ENCODE results near the gene ZSCAN21. TPM values are rescaled to one million over a fixed set of nuclear protein-coding genes. Genes with fewer than 3 reads are reported as not detected.

Gene ZSCAN21
- total and polyA plus RNA-seq, 2 of the 4 experiments (the other 2 are of a cell fraction) = 11.5 to 13.3 TPM

- Histone ChIP-seq H3K27me3 (ENCODE audit: control insufficient read depth, insufficient read depth, low read length) (peaks cover 12% of the 10 kb centered on the region), H2BK15ac (ENCODE audit: low read depth, low read length) (no peak overlapping the region), H3K23ac (ENCODE audit: low read depth, low read length) (no peak overlapping the region), H3K4me3 (ENCODE audit: insufficient read depth, low read depth, low read length) (no peak overlapping the region), H3K14ac (replicated peaks; ENCODE audit: low read depth, low read length) (no peak overlapping the region), H2BK5ac (ENCODE audit: low read depth, low read length, poor library complexity, severe bottlenecking) (no peak overlapping the region), H3K4me2 (ENCODE audit: low read depth, low read length) (no peak overlapping the region), H4K8ac (ENCODE audit: low read depth in 2 of 2, low read length in 2 of 2) (no peak overlapping the region), H3K79me1 (ENCODE audit: low read depth in 1 of 2, low read length in 2 of 2) (0 out of 4 replicates have a peak, but pooled peaks cover 0 to 5% of the 10 kb centered on the region in 2 experiments), H3K9me1 (ENCODE audit: insufficient read depth, low read length) (peaks cover 6% of the 10 kb centered on the region; the same call in 1 of the 2 replicates), H3K27ac (ENCODE audit: insufficient read depth, low read length) (no peak overlapping the region), H3K56ac (ENCODE audit: extremely low read depth, insufficient read depth, low read length) (no peak overlapping the region), H3K9ac (ENCODE audit: low read depth, low read length) (no peak overlapping the region), H2BK20ac (ENCODE audit: low read depth, low read length) (no peak overlapping the region), H3K4ac (ENCODE audit: low read depth, low read length) (no peak overlapping the region), H4K5ac (ENCODE audit: low read depth, low read length) (no peak overlapping the region), H3K36me3 (ENCODE audit: control insufficient read depth, insufficient read depth, low read length) (no peaks in the 10 kb centered on the region), H3K18ac (ENCODE audit: low read depth, low read length) (no peak overlapping the region), H4K20me1 (ENCODE audit: insufficient read depth, low read length) (peaks cover 2% of the 10 kb centered on the region; the same call in 1 of the 2 replicates), H2AK9ac (replicated peaks; ENCODE audit: low read depth, low read length, poor library complexity) (no peak overlapping the region), H2BK120ac (ENCODE audit: low read depth, low read length) (no peak overlapping the region), H2AFZ (replicated peaks; ENCODE audit: low read length, poor library complexity) (no peak overlapping the region), H2AK5ac (ENCODE audit: low read depth, low read length) (no peak overlapping the region), H4K91ac (ENCODE audit: insufficient read depth, low read depth, low read length) (no peak overlapping the region), H3K4me1 (ENCODE audit: control insufficient read depth, insufficient read depth, low read length) (no peaks in the 10 kb centered on the region), H3K9me3 (ENCODE audit: control insufficient read depth, insufficient read depth, low read length) (no peaks in the 10 kb centered on the region)
- WGBS, 2 experiments (ENCODE audit: extremely low coverage in 2 of 2, insufficient read length in 1 of 2) = no CpG with 5 or more reads among the region's 2 CpGs
- intact Hi-C loops (cut with micrococcal nuclease) (no loop called here), dilution Hi-C loops (cut with HindIII; ENCODE audit: low sequenced_read_pairs, unreplicated experiment) (no loop called here), in situ Hi-C loops (cut with MboI; ENCODE audit: low sequenced_read_pairs) (no loop called here)
- ATAC-seq (ENCODE audit: low read depth) (no peak), DNase-seq (no peak)
- ChIA-PET CTCF (no interaction called here), POLR2A (ENCODE audit: unreplicated experiment) (no interaction called here)
- BruUV-seq (replicated peaks) = no TSS peak
- TF ChIP-seq RAD21 (IDR thresholded peaks at IDR 0.05; ENCODE audit: low read length) (no peak), MXI1 (IDR thresholded peaks at IDR 0.05; ENCODE audit: borderline replicate concordance, low read depth, low read length) (no peak), USF2 (IDR thresholded peaks at IDR 0.05; ENCODE audit: low read depth, low read length) (no peak), MAFK (IDR thresholded peaks at IDR 0.05; ENCODE audit: low read depth, low read length) (no peak), BHLHE40 (IDR thresholded peaks at IDR 0.05; ENCODE audit: low read depth, low read length) (no peak), CHD1 (IDR thresholded peaks at IDR 0.05; ENCODE audit: low read depth, low read length) (no peak), SMC3 (IDR thresholded peaks at IDR 0.05; ENCODE audit: low read depth, low read length) (no peak), ELK1 (IDR thresholded peaks at IDR 0.05; ENCODE audit: borderline replicate concordance, low read depth, low read length) (no peak), NFE2L2 (IDR thresholded peaks at IDR 0.05; ENCODE audit: low read depth, low read length) (no peak), CEBPB (IDR thresholded peaks at IDR 0.05; ENCODE audit: low read depth, low read length) (no peak), RFX5 (IDR thresholded peaks at IDR 0.05; ENCODE audit: low read depth, low read length) (no peak), RCOR1 (IDR thresholded peaks at IDR 0.05; ENCODE audit: insufficient replicate concordance, low read length) (no peak)
Measured at GRCh38 chr7:100010901-100011300, 38.7 kb upstream of the ZSCAN21 start.

Measured in IMR-90 (cell line).